Nephron (organoid): ENCODE results near the gene CCDC14.
A peak's percentile ranks its signal among the peaks of the same experiment; 100 is the strongest.

ENCODE experiments used
- H3K27ac Mint-ChIP-seq, 3 experiments: 2 replicates each; pipeline ENCODE4 v1.8.0; 2020; ENCODE audit warnings: mixed read lengths in 3 of 3, mild to moderate bottlenecking in 2 of 3, moderate library complexity in 1 of 3
- H3K27me3 Mint-ChIP-seq: 2 replicates; pipeline ENCODE4 v1.8.0; 2021; ENCODE audit warnings: low read depth, mild to moderate bottlenecking, moderate library complexity, mixed read lengths
- H3K36me3 Mint-ChIP-seq: 2 replicates; pipeline ENCODE4 v1.8.0; 2020; ENCODE audit warnings: low read depth, mixed read lengths
- H3K4me1 Mint-ChIP-seq: 2 replicates; pipeline ENCODE4 v1.8.0; 2020; ENCODE audit warnings: mixed read lengths
- H3K4me3 Mint-ChIP-seq, 3 experiments: 2 replicates each; pipeline ENCODE4 v1.8.0; 2020; ENCODE audit warnings: mild to moderate bottlenecking in 3 of 3, mixed read lengths in 3 of 3, moderate library complexity in 2 of 3
- H3K9me3 Mint-ChIP-seq: 2 replicates; pipeline ENCODE4 v1.8.0; 2020; ENCODE audit warnings: mixed read lengths
- TF ChIP-seq, protein P1 (sequence below), 3 experiments: fragments of 200-600 bp; sonication (generic); IDR thresholded peaks; one replicate each; pipeline ENCODE4 v1.5.0; 2021; ENCODE audit warnings: antibody characterized with exemption in 3 of 3; ENCODE audit not compliant: unreplicated experiment in 3 of 3

Gene CCDC14

DNA sequence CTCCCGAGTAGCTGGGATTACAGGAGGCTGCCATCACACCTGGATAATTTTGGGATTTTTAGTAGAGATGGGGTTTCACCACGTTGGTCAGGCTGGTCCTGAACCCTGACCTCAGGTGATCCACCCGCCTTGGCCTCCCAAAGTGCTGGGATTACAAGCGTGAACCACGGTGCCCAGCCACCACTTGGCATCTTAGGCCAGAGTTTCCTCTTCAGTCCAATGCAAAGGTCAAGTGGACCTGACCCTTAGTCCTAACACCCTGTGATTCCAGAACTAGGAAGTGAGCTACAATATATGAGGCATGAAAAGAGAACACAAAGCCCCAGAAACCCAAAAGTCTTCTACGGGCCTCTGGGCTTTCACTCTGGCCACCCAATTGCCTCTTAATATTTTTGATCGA, 82.2 kb downstream of the CCDC14 start:
- Mint-ChIP-seq H3K4me3 (no peak overlapping the region), H3K9me3 (no peaks in the 10 kb centered on the region), H3K4me1 (peaks cover 8% of the 10 kb centered on the region), H3K36me3 (no peaks in the 10 kb centered on the region), H3K27me3 (peaks cover 19% of the 10 kb centered on the region), H3K27ac (no peak overlapping the region)
- TF ChIP-seq, protein P1, sequence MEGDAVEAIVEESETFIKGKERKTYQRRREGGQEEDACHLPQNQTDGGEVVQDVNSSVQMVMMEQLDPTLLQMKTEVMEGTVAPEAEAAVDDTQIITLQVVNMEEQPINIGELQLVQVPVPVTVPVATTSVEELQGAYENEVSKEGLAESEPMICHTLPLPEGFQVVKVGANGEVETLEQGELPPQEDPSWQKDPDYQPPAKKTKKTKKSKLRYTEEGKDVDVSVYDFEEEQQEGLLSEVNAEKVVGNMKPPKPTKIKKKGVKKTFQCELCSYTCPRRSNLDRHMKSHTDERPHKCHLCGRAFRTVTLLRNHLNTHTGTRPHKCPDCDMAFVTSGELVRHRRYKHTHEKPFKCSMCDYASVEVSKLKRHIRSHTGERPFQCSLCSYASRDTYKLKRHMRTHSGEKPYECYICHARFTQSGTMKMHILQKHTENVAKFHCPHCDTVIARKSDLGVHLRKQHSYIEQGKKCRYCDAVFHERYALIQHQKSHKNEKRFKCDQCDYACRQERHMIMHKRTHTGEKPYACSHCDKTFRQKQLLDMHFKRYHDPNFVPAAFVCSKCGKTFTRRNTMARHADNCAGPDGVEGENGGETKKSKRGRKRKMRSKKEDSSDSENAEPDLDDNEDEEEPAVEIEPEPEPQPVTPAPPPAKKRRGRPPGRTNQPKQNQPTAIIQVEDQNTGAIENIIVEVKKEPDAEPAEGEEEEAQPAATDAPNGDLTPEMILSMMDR (IDR thresholded peaks at IDR 0.05; ENCODE audit: unreplicated experiment in 3 of 3): no peak

DNA sequence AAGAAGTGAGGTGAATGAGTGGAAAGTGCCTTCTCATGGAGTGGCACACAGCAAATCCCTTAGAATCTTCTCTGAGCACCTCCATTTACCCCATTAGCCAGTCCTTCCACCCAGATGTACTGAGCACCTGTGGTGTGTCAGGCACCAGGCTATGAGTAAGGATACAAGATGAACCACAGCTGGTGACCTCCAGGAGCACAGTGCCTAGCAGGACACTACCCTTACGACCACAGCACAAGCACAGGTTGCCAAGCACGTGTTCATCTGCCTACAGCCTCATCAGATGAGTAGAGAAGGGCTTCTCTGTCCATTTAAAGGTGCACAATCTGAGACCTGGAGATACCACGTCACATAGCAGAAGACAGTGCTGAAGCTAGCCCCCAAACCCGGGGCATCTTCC, 83.1 kb downstream of the CCDC14 start:
- H3K9me3 Mint-ChIP-seq: no peaks in the 10 kb centered on the region
- H3K27ac Mint-ChIP-seq: no peak overlapping the region
- TF ChIP-seq, protein P1 (IDR thresholded peaks at IDR 0.05; ENCODE audit: unreplicated experiment in 3 of 3): no peak
- H3K4me1 Mint-ChIP-seq: peaks cover 8% of the 10 kb centered on the region
- H3K4me3 Mint-ChIP-seq: no peak overlapping the region
- H3K27me3 Mint-ChIP-seq: peaks cover 11% of the 10 kb centered on the region
- no peaks in the 10 kb centered on the region for H3K36me3 Mint-ChIP-seq

DNA sequence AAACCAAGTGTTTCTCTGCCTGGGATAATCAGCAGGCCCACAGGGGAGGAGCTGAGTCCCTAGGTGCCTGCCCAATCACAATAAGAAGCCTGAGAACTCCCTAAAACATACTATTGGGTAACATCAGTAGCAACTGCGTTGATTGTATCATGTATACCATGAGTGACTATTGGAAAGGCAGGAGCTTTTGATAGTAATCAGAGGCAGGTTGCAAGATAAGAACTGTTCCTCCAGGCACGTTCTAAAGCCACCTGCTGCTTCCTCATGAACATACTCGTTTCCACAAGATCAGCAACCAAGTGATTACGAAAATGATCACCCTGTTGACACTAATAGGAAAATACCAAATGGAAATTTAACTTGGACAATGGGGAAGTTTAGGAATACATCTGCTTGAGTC, 83.6 kb downstream of the CCDC14 start:
- Mint-ChIP-seq H3K9me3 (no peaks in the 10 kb centered on the region), H3K27ac (no peak overlapping the region), H3K4me3 (no peak overlapping the region), H3K36me3 (no peaks in the 10 kb centered on the region), H3K4me1 (peaks cover 8% of the 10 kb centered on the region), H3K27me3 (peaks cover 6% of the 10 kb centered on the region)
- TF ChIP-seq, protein P1 (IDR thresholded peaks at IDR 0.05; ENCODE audit: unreplicated experiment in 3 of 3): no peak

DNA sequence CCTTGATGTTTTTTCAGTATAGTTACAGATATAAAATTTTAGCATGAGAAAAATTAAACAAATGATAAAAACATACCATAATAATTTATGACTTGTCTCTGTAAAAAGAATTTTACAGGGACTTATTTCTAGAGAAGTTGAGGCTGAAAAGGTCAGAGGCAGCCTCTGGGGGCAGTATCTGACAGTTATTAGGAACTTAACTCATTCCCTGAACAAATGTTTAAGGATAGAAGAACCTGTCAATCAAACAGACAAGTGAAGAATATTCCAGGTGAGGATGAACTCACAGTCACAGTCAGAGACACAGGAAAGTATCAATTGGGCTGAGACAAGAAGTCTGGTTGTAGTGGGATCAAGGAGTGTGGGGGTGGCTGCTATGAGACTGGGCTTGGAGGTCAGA, 84.2 kb downstream of the CCDC14 start:
- TF ChIP-seq, protein P1 (IDR thresholded peaks at IDR 0.05; ENCODE audit: unreplicated experiment in 3 of 3): peak in 2 of 3 experiments; percentile 7 to 13
- Mint-ChIP-seq H3K36me3 (no peaks in the 10 kb centered on the region), H3K27ac (no peak overlapping the region), H3K4me3 (no peak overlapping the region), H3K27me3 (peaks cover 5% of the 10 kb centered on the region), H3K4me1 (peaks cover 8% of the 10 kb centered on the region), H3K9me3 (no peaks in the 10 kb centered on the region)

DNA sequence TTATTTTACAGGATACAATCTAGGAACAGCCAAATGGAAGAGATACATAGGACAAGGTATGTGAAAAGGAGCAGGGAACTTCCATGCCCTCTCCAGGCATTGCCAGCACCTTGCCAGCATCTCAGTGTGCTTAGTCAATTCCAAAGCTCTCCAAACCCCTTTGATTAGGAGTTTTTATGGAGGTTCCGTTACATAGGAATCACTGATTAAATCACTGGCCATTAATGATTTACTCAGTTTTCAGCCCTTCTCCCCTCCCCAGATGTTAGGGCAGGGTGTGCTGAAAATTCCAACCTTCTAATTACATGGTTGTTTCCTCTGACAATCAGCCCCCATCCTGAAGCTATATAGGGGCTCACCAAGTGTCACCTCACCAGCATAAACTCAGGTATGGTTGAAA, 88.4 kb downstream of the CCDC14 start:
- TF ChIP-seq, protein P1 (IDR thresholded peaks at IDR 0.05; ENCODE audit: unreplicated experiment in 3 of 3): no peak
- Mint-ChIP-seq H3K27me3 (no peaks in the 10 kb centered on the region), H3K27ac (peak overlapping the region in 1 of 3 experiments; percentile 13), H3K4me3 (no peak overlapping the region), H3K9me3 (no peaks in the 10 kb centered on the region), H3K36me3 (no peaks in the 10 kb centered on the region), H3K4me1 (no peaks in the 10 kb centered on the region)

- Mint-ChIP-seq H3K27me3 (no peaks in the 10 kb centered on the region), H3K4me3 (no peak overlapping the region), H3K36me3 (no peaks in the 10 kb centered on the region), H3K4me1 (no peaks in the 10 kb centered on the region), H3K9me3 (no peaks in the 10 kb centered on the region), H3K27ac (peak overlapping the region in 1 of 3 experiments; percentile 13)
- TF ChIP-seq, protein P1 (IDR thresholded peaks at IDR 0.05; ENCODE audit: unreplicated experiment in 3 of 3): no peak
These were observed 89.1 kb downstream of the CCDC14 start for GRCh38 chr3:123871946-123872345.
